Astrocyte (in vitro differentiated cells and primary cell): ENCODE data around the gene ZNF74. TPM values are rescaled to one million over a fixed set of nuclear protein-coding genes. Genes with fewer than 3 reads are reported as not detected.

Source experiments
- total RNA-seq: library from RNA; stranded (reverse); gene quantifications from 2 replicates; pipeline ENCODE4 v1.2.1, GENCODE V29; 2021

Gene ZNF74
- total RNA-seq, 1 donor from 2014 or later: 14.2 TPM

Other genes with a start within 250 kb of the ZNF74 start
- gene CCDC188, start 243.1 kb upstream of the ZNF74 start, total RNA-seq: not detected in 2 replicates
- gene RTN4R, start 125.8 kb upstream of the ZNF74 start, total RNA-seq: 1.9 and 2.9 TPM in 2 replicates
- 33.3 and 33.7 TPM in 2 replicates for gene DGCR6L, start 74.1 kb upstream of the ZNF74 start, total RNA-seq
- 17.3 and 22.5 TPM in 2 replicates for gene SCARF2, start 43.7 kb downstream of the ZNF74 start, total RNA-seq
- 13.7 and 14.0 TPM in 2 replicates for gene KLHL22, start 101.6 kb downstream of the ZNF74 start, total RNA-seq
- 127 and 153 TPM in 2 replicates for gene MED15, start 113.5 kb downstream of the ZNF74 start, total RNA-seq